Measurements from ENCODE around the gene AASS.

The AASS gene

DNA sequence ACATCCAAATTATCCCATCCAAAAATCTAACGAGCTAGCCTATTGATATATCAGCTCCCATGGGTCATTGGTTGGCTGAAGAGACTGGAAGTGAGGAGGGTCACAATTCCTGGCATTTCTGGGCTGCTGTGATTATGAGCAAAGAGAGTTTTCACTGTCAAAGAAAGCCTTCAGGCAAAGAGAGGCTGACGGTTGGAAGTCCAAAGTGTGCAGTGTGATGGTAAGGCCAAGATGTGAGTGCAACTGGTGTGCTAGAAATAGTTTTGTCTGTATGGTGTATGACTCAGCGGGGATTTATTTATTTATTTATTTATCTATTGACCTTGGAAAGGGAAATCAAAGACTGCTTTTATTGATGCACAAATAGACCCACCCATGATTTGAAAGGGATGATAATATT, 75.0 kb downstream of the AASS start:
- DNase-seq, result no peak
- no peak overlapping the region for H3K27ac ChIP-seq (ENCODE audit: insufficient read depth in 1 of 2, low read depth in 1 of 2, low read length in 2 of 2, poor library complexity in 1 of 2, severe bottlenecking in 2 of 2)
- H3K36me3 ChIP-seq (ENCODE audit: control insufficient read depth in 4 of 4, insufficient read depth in 4 of 4, low read length in 3 of 4), result no peaks in the 10 kb centered on the region
- H3K27me3 ChIP-seq (replicated peaks in 2 of 5; ENCODE audit: control insufficient read depth in 4 of 5, insufficient read depth in 5 of 5, low read length in 4 of 5), result no peaks in the 10 kb centered on the region
- ChIA-PET CTCF (no interaction called here), POLR2A (no interaction called here)
- peaks cover 0 to under 1% (median 0%) of the 10 kb centered on the region in 5 experiments for H3K9me3 ChIP-seq (ENCODE audit: control extremely low read depth in 1 of 5, control insufficient read depth in 4 of 5, insufficient read depth in 2 of 5, low read depth in 1 of 5, low read length in 4 of 5)
- WGBS (ENCODE audit: insufficient coverage), result 100% methylated on average over 1 of the region's 3 CpGs
- H3K4me3 ChIP-seq (ENCODE audit: control insufficient read depth in 1 of 7, extremely low read depth in 1 of 7, insufficient read depth in 4 of 7, low read depth in 2 of 7, low read length in 6 of 7), result no peak overlapping the region
- no peaks in the 10 kb centered on the region for H3K4me1 ChIP-seq (ENCODE audit: control extremely low read depth in 1 of 4, control insufficient read depth in 4 of 4, insufficient read depth in 4 of 4, low read length in 3 of 4)

DNA sequence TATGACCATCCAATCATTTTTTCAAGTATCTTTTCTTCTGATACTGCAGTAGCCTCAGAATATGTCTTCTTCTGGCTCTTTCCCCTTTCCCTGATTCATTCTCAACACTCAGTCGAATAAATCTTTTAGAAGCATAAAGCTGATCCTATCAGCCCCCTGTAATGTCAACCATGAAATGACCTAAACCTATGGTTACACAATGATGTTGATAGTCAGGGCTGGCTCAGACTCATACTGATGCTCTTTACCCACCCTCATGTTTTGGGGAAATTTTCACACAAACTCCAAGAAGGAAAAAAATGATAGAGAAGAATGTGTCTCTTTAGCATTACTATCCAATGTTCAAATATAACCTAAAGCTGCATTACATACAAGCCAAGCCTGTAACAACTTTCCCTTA, 76.0 kb downstream of the AASS start:
- WGBS (ENCODE audit: insufficient coverage), result no CpG with 5 or more reads among the region's 1 CpG
- no peak overlapping the region for H3K4me3 ChIP-seq (ENCODE audit: control insufficient read depth in 1 of 7, extremely low read depth in 1 of 7, insufficient read depth in 4 of 7, low read depth in 2 of 7, low read length in 6 of 7)
- ChIA-PET CTCF (no interaction called here), POLR2A (no interaction called here)
- H3K27ac ChIP-seq (ENCODE audit: insufficient read depth in 1 of 2, low read depth in 1 of 2, low read length in 2 of 2, poor library complexity in 1 of 2, severe bottlenecking in 2 of 2), result no peak overlapping the region
- H3K4me1 ChIP-seq (ENCODE audit: control extremely low read depth in 1 of 4, control insufficient read depth in 4 of 4, insufficient read depth in 4 of 4, low read length in 3 of 4), result no peaks in the 10 kb centered on the region
- no peak for DNase-seq
- H3K27me3 ChIP-seq (replicated peaks in 2 of 5; ENCODE audit: control insufficient read depth in 4 of 5, insufficient read depth in 5 of 5, low read length in 4 of 5), result no peaks in the 10 kb centered on the region
- H3K9me3 ChIP-seq (ENCODE audit: control extremely low read depth in 1 of 5, control insufficient read depth in 4 of 5, insufficient read depth in 2 of 5, low read depth in 1 of 5, low read length in 4 of 5), result no peaks in the 10 kb centered on the region
- H3K36me3 ChIP-seq (ENCODE audit: control insufficient read depth in 4 of 4, insufficient read depth in 4 of 4, low read length in 3 of 4), result no peaks in the 10 kb centered on the region

DNA sequence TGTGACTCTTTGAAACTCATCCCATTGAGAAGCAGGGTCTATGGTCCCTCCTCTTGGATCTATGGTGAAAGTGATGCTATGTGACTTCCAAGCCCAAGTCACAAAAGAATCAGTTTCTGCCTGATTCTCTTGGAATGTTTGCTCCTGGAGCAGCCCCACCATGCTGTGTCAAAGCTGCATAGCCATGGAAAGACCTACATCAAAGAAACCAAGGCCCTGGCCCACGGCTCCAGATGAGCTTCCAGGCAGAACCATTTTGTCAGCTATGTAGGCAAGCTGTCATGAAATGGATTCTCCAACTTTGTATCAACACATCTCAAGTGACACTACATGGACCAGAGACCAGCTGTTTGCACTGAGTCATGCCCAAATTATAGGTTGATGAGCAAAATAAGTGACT, 77.0 kb downstream of the AASS start:
- no peak for DNase-seq
- ChIA-PET CTCF (no interaction called here), POLR2A (no interaction called here)
- Histone ChIP-seq H3K27me3 (replicated peaks in 2 of 5; ENCODE audit: control insufficient read depth in 4 of 5, insufficient read depth in 5 of 5, low read length in 4 of 5) (no peaks in the 10 kb centered on the region), H3K36me3 (ENCODE audit: control insufficient read depth in 4 of 4, insufficient read depth in 4 of 4, low read length in 3 of 4) (no peaks in the 10 kb centered on the region), H3K4me1 (ENCODE audit: control extremely low read depth in 1 of 4, control insufficient read depth in 4 of 4, insufficient read depth in 4 of 4, low read length in 3 of 4) (no peaks in the 10 kb centered on the region), H3K27ac (ENCODE audit: insufficient read depth in 1 of 2, low read depth in 1 of 2, low read length in 2 of 2, poor library complexity in 1 of 2, severe bottlenecking in 2 of 2) (no peak overlapping the region), H3K4me3 (ENCODE audit: control insufficient read depth in 1 of 7, extremely low read depth in 1 of 7, insufficient read depth in 4 of 7, low read depth in 2 of 7, low read length in 6 of 7) (no peak overlapping the region), H3K9me3 (ENCODE audit: control extremely low read depth in 1 of 5, control insufficient read depth in 4 of 5, insufficient read depth in 2 of 5, low read depth in 1 of 5, low read length in 4 of 5) (no peaks in the 10 kb centered on the region)
- WGBS (ENCODE audit: insufficient coverage), result 70% methylated on average over 1 of the region's 1 CpG

DNA sequence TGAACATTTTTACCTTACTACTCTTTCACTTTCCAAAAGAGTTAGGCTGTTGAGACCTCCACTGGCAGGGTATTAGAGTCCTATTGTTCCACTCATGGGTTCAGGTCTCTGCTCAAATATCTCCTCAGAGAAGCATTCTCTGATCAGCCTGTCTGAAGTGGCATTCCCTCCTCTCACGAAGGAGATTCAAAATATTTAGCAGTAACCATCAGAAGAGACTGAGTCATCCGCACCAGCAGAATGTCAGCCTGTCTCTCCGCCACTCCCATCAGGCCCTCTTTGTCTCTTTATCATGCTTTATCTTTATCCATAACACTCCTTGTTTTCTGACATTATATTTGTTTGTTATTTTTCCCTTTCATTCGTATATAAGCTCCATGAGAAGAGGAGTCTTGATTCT, 79.1 kb downstream of the AASS start:
- H3K9me3 ChIP-seq (ENCODE audit: control extremely low read depth in 1 of 5, control insufficient read depth in 4 of 5, insufficient read depth in 2 of 5, low read depth in 1 of 5, low read length in 4 of 5), result no peaks in the 10 kb centered on the region
- no peaks in the 10 kb centered on the region for H3K27me3 ChIP-seq (replicated peaks in 2 of 5; ENCODE audit: control insufficient read depth in 4 of 5, insufficient read depth in 5 of 5, low read length in 4 of 5)
- ChIA-PET CTCF (interaction anchor here (0.6 kb wide), 1 partner anchor 46 kb away, joined by 3 read pairs; no protein-coding TSS in a partner anchor), POLR2A (no interaction called here)
- WGBS (ENCODE audit: insufficient coverage), result 94% methylated on average over 2 of the region's 4 CpGs
- no peak for DNase-seq
- no peaks in the 10 kb centered on the region for H3K4me1 ChIP-seq (ENCODE audit: control extremely low read depth in 1 of 4, control insufficient read depth in 4 of 4, insufficient read depth in 4 of 4, low read length in 3 of 4)
- H3K36me3 ChIP-seq (ENCODE audit: control insufficient read depth in 4 of 4, insufficient read depth in 4 of 4, low read length in 3 of 4), result no peaks in the 10 kb centered on the region
- no peak overlapping the region for H3K4me3 ChIP-seq (ENCODE audit: control insufficient read depth in 1 of 7, extremely low read depth in 1 of 7, insufficient read depth in 4 of 7, low read depth in 2 of 7, low read length in 6 of 7)
- H3K27ac ChIP-seq (ENCODE audit: insufficient read depth in 1 of 2, low read depth in 1 of 2, low read length in 2 of 2, poor library complexity in 1 of 2, severe bottlenecking in 2 of 2), result no peak overlapping the region

DNA sequence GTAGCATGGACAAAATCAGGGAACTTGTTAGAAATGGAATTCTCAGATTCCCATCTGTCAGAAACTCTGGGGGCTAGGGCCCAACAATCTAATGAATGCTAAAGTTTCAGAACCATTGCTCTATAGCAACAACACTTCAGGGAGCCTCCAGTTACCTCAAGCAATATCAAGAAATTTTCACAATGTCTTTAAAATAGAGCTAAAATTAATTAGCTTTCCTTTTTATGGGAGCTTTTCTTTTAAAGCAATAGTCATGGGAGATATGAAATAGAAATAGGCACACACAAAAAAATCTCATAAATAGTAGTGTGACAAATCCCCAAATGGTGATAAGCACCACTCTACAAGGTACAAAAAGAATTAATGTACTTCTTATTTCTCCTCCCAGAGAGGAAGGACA, 80.9 kb downstream of the AASS start:
- CTCF ChIA-PET, result no interaction called here
- DNase-seq, result no peak
- POLR2A ChIA-PET, result no interaction called here

DNA sequence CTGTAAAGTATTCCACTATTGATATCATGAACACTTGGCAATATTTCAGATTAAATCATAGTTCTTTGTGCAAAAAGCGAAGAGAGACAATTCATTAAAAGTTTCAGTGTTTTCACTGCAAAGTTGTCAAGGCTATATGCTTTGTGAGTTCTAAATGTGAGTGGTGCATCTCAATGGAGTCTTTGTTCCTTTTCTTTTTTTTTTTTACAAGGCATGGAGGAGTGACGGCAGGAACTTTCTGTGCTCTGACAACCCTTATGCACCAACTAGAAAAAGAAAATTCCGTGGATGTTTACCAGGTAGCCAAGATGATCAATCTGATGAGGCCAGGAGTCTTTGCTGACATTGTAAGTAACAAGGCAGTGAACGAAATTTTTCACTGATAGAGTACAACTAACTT, 84.5 kb downstream of the AASS start:
- Histone ChIP-seq H3K4me3 (ENCODE audit: control insufficient read depth in 1 of 7, extremely low read depth in 1 of 7, insufficient read depth in 4 of 7, low read depth in 2 of 7, low read length in 6 of 7) (no peak overlapping the region), H3K36me3 (ENCODE audit: control insufficient read depth in 4 of 4, insufficient read depth in 4 of 4, low read length in 3 of 4) (no peaks in the 10 kb centered on the region), H3K27me3 (replicated peaks in 2 of 5; ENCODE audit: control insufficient read depth in 4 of 5, insufficient read depth in 5 of 5, low read length in 4 of 5) (no peaks in the 10 kb centered on the region), H3K4me1 (ENCODE audit: control extremely low read depth in 1 of 4, control insufficient read depth in 4 of 4, insufficient read depth in 4 of 4, low read length in 3 of 4) (no peaks in the 10 kb centered on the region), H3K9me3 (ENCODE audit: control extremely low read depth in 1 of 5, control insufficient read depth in 4 of 5, insufficient read depth in 2 of 5, low read depth in 1 of 5, low read length in 4 of 5) (no peaks in the 10 kb centered on the region), H3K27ac (ENCODE audit: insufficient read depth in 1 of 2, low read depth in 1 of 2, low read length in 2 of 2, poor library complexity in 1 of 2, severe bottlenecking in 2 of 2) (no peak overlapping the region)
- CTCF ChIA-PET, result no interaction called here
- no peak for DNase-seq
- POLR2A ChIA-PET, result no interaction called here
- WGBS (ENCODE audit: insufficient coverage), result 100% methylated on average over 3 of the region's 4 CpGs

More for the DNA sequence above, 80.9 kb downstream of the AASS start:
- no peaks in the 10 kb centered on the region for H3K27me3 ChIP-seq (replicated peaks in 2 of 5; ENCODE audit: control insufficient read depth in 4 of 5, insufficient read depth in 5 of 5, low read length in 4 of 5)
- no peaks in the 10 kb centered on the region for H3K4me1 ChIP-seq (ENCODE audit: control extremely low read depth in 1 of 4, control insufficient read depth in 4 of 4, insufficient read depth in 4 of 4, low read length in 3 of 4)
- H3K36me3 ChIP-seq (ENCODE audit: control insufficient read depth in 4 of 4, insufficient read depth in 4 of 4, low read length in 3 of 4), result no peaks in the 10 kb centered on the region
- H3K27ac ChIP-seq (ENCODE audit: insufficient read depth in 1 of 2, low read depth in 1 of 2, low read length in 2 of 2, poor library complexity in 1 of 2, severe bottlenecking in 2 of 2), result no peak overlapping the region
- H3K4me3 ChIP-seq (ENCODE audit: control insufficient read depth in 1 of 7, extremely low read depth in 1 of 7, insufficient read depth in 4 of 7, low read depth in 2 of 7, low read length in 6 of 7), result no peak overlapping the region
- no peaks in the 10 kb centered on the region for H3K9me3 ChIP-seq (ENCODE audit: control extremely low read depth in 1 of 5, control insufficient read depth in 4 of 5, insufficient read depth in 2 of 5, low read depth in 1 of 5, low read length in 4 of 5)

DNA sequence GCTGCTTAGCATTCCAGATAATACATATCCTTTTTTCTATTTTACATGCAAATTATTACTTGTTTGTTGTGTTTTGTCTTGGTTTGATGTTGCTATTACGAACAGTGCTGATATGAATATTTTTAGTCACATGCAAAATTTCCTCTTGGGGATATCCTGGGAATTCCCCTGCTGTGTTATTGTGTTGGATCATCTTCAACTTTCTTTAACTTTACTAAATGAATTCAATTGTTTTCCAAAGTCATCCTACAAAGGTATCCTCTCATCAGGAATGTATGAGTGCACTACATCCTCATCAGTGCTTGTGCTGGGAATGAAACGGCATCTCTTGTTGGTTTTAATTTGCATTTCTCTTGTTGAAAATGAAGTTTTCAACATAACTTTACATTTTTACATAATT, 87.1 kb downstream of the AASS start:
- CTCF ChIA-PET, result no interaction called here
- H3K9me3 ChIP-seq (ENCODE audit: control extremely low read depth in 1 of 5, control insufficient read depth in 4 of 5, insufficient read depth in 2 of 5, low read depth in 1 of 5, low read length in 4 of 5), result no peaks in the 10 kb centered on the region
- H3K36me3 ChIP-seq (ENCODE audit: control insufficient read depth in 4 of 4, insufficient read depth in 4 of 4, low read length in 3 of 4), result no peaks in the 10 kb centered on the region
- no peak overlapping the region for H3K4me3 ChIP-seq (ENCODE audit: control insufficient read depth in 1 of 7, extremely low read depth in 1 of 7, insufficient read depth in 4 of 7, low read depth in 2 of 7, low read length in 6 of 7)
- no peaks in the 10 kb centered on the region for H3K27me3 ChIP-seq (replicated peaks in 2 of 5; ENCODE audit: control insufficient read depth in 4 of 5, insufficient read depth in 5 of 5, low read length in 4 of 5)
- H3K4me1 ChIP-seq (ENCODE audit: control extremely low read depth in 1 of 4, control insufficient read depth in 4 of 4, insufficient read depth in 4 of 4, low read length in 3 of 4), result no peaks in the 10 kb centered on the region
- no peak overlapping the region for H3K27ac ChIP-seq (ENCODE audit: insufficient read depth in 1 of 2, low read depth in 1 of 2, low read length in 2 of 2, poor library complexity in 1 of 2, severe bottlenecking in 2 of 2)
- WGBS (ENCODE audit: insufficient coverage), result no CpG with 5 or more reads among the region's 2 CpGs
- POLR2A ChIA-PET, result no interaction called here
- DNase-seq, result no peak

DNA sequence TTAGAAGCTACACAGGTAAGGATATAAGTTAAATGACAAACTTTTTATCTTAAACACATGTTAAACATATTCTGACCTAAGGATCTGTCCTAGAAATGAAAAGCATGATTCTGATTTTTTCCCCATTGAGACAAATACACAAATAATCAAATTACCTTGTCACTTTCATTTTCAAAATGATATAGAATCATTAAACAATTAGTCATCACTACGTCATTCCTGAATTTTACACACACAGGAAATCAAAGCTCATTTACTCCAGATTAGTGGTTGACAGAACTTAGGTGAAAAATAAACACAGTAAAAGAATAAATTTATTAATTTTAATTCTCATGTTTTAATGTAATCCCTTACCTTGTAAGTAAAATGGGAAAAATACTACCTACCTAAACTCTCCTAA, 89.0 kb downstream of the AASS start:
- Histone ChIP-seq H3K4me1 (ENCODE audit: control extremely low read depth in 1 of 4, control insufficient read depth in 4 of 4, insufficient read depth in 4 of 4, low read length in 3 of 4) (no peaks in the 10 kb centered on the region), H3K36me3 (ENCODE audit: control insufficient read depth in 4 of 4, insufficient read depth in 4 of 4, low read length in 3 of 4) (no peaks in the 10 kb centered on the region), H3K4me3 (ENCODE audit: control insufficient read depth in 1 of 7, extremely low read depth in 1 of 7, insufficient read depth in 4 of 7, low read depth in 2 of 7, low read length in 6 of 7) (no peak overlapping the region), H3K27ac (ENCODE audit: insufficient read depth in 1 of 2, low read depth in 1 of 2, low read length in 2 of 2, poor library complexity in 1 of 2, severe bottlenecking in 2 of 2) (no peak overlapping the region), H3K9me3 (ENCODE audit: control extremely low read depth in 1 of 5, control insufficient read depth in 4 of 5, insufficient read depth in 2 of 5, low read depth in 1 of 5, low read length in 4 of 5) (no peaks in the 10 kb centered on the region), H3K27me3 (replicated peaks in 2 of 5; ENCODE audit: control insufficient read depth in 4 of 5, insufficient read depth in 5 of 5, low read length in 4 of 5) (no peaks in the 10 kb centered on the region)
- POLR2A ChIA-PET, result no interaction called here
- no peak for DNase-seq
- whole genome bisulfite sequencing (ENCODE audit: insufficient coverage), result no CpG with 5 or more reads among the region's 1 CpG
- CTCF ChIA-PET, result no interaction called here
